ENCODE measurements around the gene C17orf58.
"Not testable (repeated sequence)": the region's sequence is repeated elsewhere in the genome, so short reads cannot be mapped to it uniquely, and the experiment has no call there.

Gene C17orf58

GRCh38 chr17:67996301-67997171, at the start of gene C17orf58:
Gene C17orf58 (minus strand): TSS chr17:67996469. CDS start chr17:67996198, 271 bp downstream.
- peak in 1 of 2 experiments; percentile 24 for DNase-seq

- DNase-seq = no peak
These were observed 40.3 kb upstream of the C17orf58 start for GRCh38 chr17:68036304-68037147.

GRCh38 chr17:68035523-68036303, 39.4 kb upstream of the C17orf58 start, which contains the start of gene KPNA2:
Gene KPNA2 (plus strand): TSS chr17:68035735. CDS start chr17:68037133, 1,398 bp downstream.
- DNase-seq = peak; percentile 84 to 90

- DNase-seq = peak; percentile 88
These were observed 38.9 kb upstream of the C17orf58 start for GRCh38 chr17:68035131-68035522.

GRCh38 chr17:68034452-68034776, 38.1 kb upstream of the C17orf58 start:
- no peak for DNase-seq

- no peak for DNase-seq
These were observed 37.6 kb upstream of the C17orf58 start for GRCh38 chr17:68033636-68034451.

GRCh38 chr17:68029512-68030215, 33.4 kb upstream of the C17orf58 start:
- no peak for DNase-seq

GRCh38 chr17:68022547-68022946, 26.3 kb upstream of the C17orf58 start:
- DNase-seq = not testable (repeated sequence)

GRCh38 chr17:68021963-68022362, 25.7 kb upstream of the C17orf58 start:
- no peak for DNase-seq

GRCh38 chr17:68020791-68021190, 24.5 kb upstream of the C17orf58 start:
- not testable (repeated sequence) for DNase-seq

GRCh38 chr17:68020409-68020756, 24.1 kb upstream of the C17orf58 start:
- DNase-seq = no peak

- DNase-seq = peak; percentile 97 to 99
These were observed 23.6 kb upstream of the C17orf58 start for GRCh38 chr17:68019675-68020408.

- DNase-seq = no peak
These were observed 23.0 kb upstream of the C17orf58 start for GRCh38 chr17:68019336-68019674.

- DNase-seq = not testable (repeated sequence)
These were observed 22.2 kb upstream of the C17orf58 start for GRCh38 chr17:68018493-68018892.

- no peak for DNase-seq
These were observed 20.6 kb upstream of the C17orf58 start for GRCh38 chr17:68016838-68017237.

GRCh38 chr17:68015081-68015723, 18.9 kb upstream of the C17orf58 start:
- no peak for DNase-seq

GRCh38 chr17:68013385-68013784, 17.1 kb upstream of the C17orf58 start:
- DNase-seq = no peak

GRCh38 chr17:68011199-68011665, 15.0 kb upstream of the C17orf58 start:
- DNase-seq = peak; percentile 31 to 61

- DNase-seq = no peak
These were observed 10.5 kb upstream of the C17orf58 start for GRCh38 chr17:68006797-68007196.

- DNase-seq = no peak
These were observed 7.9 kb upstream of the C17orf58 start for GRCh38 chr17:68004201-68004600.

Data from stimulated activated CD4-positive, alpha-beta T cell treated with anti-CD3 and anti-CD28 coated beads, Interleukin-4, amount 100 ng/mL, for 4 hours (primary cell).